SU-DHL-6 (cell line): ENCODE data around the gene NR5A2.

Source experiments
- H2AFZ ChIP-seq: fragments of 200-600 bp; sonication (generic); 2 replicates; pipeline ENCODE4 v1.6.1; 2014; ENCODE audit warnings: low read depth, mild to moderate bottlenecking, moderate library complexity, mixed read lengths, antibody characterized with exemption, low read length; ENCODE audit not compliant: severe bottlenecking
- H3F3A ChIP-seq: fragments of 200-600 bp; shearing (Covaris generic); 2 replicates; pipeline ENCODE4 v1.6.0; 2016; ENCODE audit warnings: antibody characterized with exemption, mild to moderate bottlenecking; ENCODE audit not compliant: insufficient read depth
- H3K27ac ChIP-seq: fragments of 200-600 bp; sonication (generic); 2 replicates; pipeline ENCODE4 v1.5.1; 2016; ENCODE audit warnings: low read depth, mild to moderate bottlenecking, low read length, moderate library complexity, mixed read lengths
- H3K27me3 ChIP-seq: fragments of 200-600 bp; sonication (generic), shearing (Covaris generic); 2 replicates; pipeline ENCODE4 v1.6.0; 2014; ENCODE audit warnings: mild to moderate bottlenecking, low read length
- H3K36me3 ChIP-seq: fragments of 200-600 bp; sonication (generic); 2 replicates; pipeline ENCODE4 v1.6.1; 2014; ENCODE audit warnings: mild to moderate bottlenecking, low read length, mixed read lengths
- H3K4me2 ChIP-seq: fragments of 300-600, 200-600 bp; shearing (Covaris generic), sonication (generic); 2 replicates; pipeline ENCODE4 v1.6.0; 2014; ENCODE audit warnings: low read length, low read depth, mild to moderate bottlenecking; ENCODE audit not compliant: poor library complexity, severe bottlenecking
- H3K4me3 ChIP-seq: fragments of 200-600 bp; sonication (generic); 2 replicates; pipeline ENCODE4 v1.5.1; 2014; ENCODE audit warnings: antibody characterized with exemption, low read length, mild to moderate bottlenecking, mixed read lengths; ENCODE audit not compliant: insufficient read depth, poor library complexity, severe bottlenecking
- H3K79me2 ChIP-seq: fragments of 200-600 bp; sonication (generic); 2 replicates; pipeline ENCODE4 v1.6.1; 2014; ENCODE audit warnings: mild to moderate bottlenecking, low read length, moderate library complexity; ENCODE audit not compliant: insufficient read depth
- H3K9ac ChIP-seq: fragments of 200-600 bp; sonication (generic); 2 replicates; pipeline ENCODE4 v1.7.0; 2014; ENCODE audit warnings: mild to moderate bottlenecking, low read length
- H3K9me2 ChIP-seq: fragments of 200-600 bp; sonication (generic); replicated peaks from 2 replicates; pipeline ENCODE4 v1.6.1; 2014; ENCODE audit warnings: low read length; ENCODE audit not compliant: insufficient read depth
- H3K9me3 ChIP-seq: fragments of 200-600 bp; sonication (generic); 2 replicates; pipeline ENCODE4 v1.6.1; 2014; ENCODE audit warnings: low read length, mixed read lengths; ENCODE audit not compliant: insufficient read depth
- H4K20me1 ChIP-seq: fragments of 200-600 bp; sonication (generic); 2 replicates; pipeline ENCODE4 v1.6.1; 2014; ENCODE audit warnings: low read depth, mild to moderate bottlenecking, antibody characterized with exemption, low read length, moderate library complexity, mixed read lengths
- EZH2phosphoT487 ChIP-seq: fragments of 200-600 bp; sonication (generic), shearing (Covaris generic); conservative IDR thresholded peaks from 2 replicates; pipeline ENCODE4 v1.6.1; 2018; ENCODE audit warnings: mild to moderate bottlenecking, antibody characterized with exemption, low read length, moderate library complexity, mixed read lengths
- TF ChIP-seq, protein P1 (sequence below): fragments of 200-600 bp; sonication (generic); IDR thresholded peaks from one replicate; pipeline ENCODE4 v1.5.1; 2017; ENCODE audit warnings: antibody characterized with exemption, mild to moderate bottlenecking, low read length, moderate library complexity; ENCODE audit not compliant: insufficient read depth, poor library complexity, severe bottlenecking

The NR5A2 gene

DNA sequence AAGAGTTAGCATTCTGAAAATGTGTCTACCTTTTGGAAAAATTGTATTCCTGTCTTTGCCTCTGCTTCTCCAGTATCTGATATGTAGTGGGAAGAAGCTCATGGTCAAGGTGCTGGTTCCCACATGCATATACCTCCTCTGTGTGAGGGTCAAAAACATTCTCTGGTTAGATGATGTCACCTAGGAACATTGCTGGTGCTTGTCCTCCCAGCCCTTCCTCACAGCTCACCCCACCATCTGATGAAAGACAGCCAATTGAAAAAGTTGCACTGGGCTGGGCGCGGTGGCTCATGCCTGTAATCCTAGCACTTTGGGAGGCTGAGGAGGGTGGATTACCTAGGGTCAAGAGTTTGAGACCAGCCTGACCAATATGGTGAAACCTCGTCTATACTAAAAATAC, 154.4 kb downstream of the NR5A2 start:
- H4K20me1 ChIP-seq = no peaks in the 10 kb centered on the region
- H3K4me3 ChIP-seq = no peak overlapping the region
- H3K27me3 ChIP-seq = peaks cover 3% of the 10 kb centered on the region; the same call in 1 of the 2 replicates
- no peaks in the 10 kb centered on the region for H3K79me2 ChIP-seq
- no peaks in the 10 kb centered on the region for H3F3A ChIP-seq
- no peaks in the 10 kb centered on the region for H3K9me3 ChIP-seq
- H3K36me3 ChIP-seq = no peaks in the 10 kb centered on the region
- no peak overlapping the region for H2AFZ ChIP-seq
- no peak overlapping the region for H3K27ac ChIP-seq
- H3K4me2 ChIP-seq = no peak overlapping the region
- no peaks in the 10 kb centered on the region for H3K9me2 ChIP-seq
- TF ChIP-seq, protein P1, sequence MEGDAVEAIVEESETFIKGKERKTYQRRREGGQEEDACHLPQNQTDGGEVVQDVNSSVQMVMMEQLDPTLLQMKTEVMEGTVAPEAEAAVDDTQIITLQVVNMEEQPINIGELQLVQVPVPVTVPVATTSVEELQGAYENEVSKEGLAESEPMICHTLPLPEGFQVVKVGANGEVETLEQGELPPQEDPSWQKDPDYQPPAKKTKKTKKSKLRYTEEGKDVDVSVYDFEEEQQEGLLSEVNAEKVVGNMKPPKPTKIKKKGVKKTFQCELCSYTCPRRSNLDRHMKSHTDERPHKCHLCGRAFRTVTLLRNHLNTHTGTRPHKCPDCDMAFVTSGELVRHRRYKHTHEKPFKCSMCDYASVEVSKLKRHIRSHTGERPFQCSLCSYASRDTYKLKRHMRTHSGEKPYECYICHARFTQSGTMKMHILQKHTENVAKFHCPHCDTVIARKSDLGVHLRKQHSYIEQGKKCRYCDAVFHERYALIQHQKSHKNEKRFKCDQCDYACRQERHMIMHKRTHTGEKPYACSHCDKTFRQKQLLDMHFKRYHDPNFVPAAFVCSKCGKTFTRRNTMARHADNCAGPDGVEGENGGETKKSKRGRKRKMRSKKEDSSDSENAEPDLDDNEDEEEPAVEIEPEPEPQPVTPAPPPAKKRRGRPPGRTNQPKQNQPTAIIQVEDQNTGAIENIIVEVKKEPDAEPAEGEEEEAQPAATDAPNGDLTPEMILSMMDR = no peak
- no peak for TF ChIP-seq EZH2phosphoT487
- H3K9ac ChIP-seq = no peak overlapping the region

DNA sequence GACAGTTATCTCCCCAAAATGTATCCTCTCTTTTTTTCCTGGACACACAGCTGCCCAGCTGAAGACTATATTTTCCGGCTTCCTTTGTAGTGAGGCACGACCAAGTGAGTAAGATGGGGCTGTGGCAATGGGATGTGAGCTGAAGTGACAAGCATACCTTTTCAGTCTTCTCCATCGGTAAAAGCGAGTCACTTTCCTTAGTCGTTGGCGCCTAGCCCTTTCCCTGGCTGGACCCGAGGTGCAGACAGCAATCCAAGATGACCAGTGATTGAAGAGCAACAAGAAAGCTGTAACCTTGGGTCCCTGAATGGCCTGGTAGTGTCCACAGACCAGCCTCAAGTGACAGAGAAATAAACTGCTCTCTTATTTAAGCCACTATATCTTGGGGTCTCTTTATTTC, 155.2 kb downstream of the NR5A2 start:
- Histone ChIP-seq H3K36me3 (no peaks in the 10 kb centered on the region), H3K4me2 (no peak overlapping the region), H3K9me3 (no peaks in the 10 kb centered on the region), H2AFZ (no peak overlapping the region), H4K20me1 (no peaks in the 10 kb centered on the region), H3K27ac (no peak overlapping the region), H3K9me2 (no peaks in the 10 kb centered on the region), H3K9ac (no peak overlapping the region), H3F3A (no peaks in the 10 kb centered on the region), H3K4me3 (no peak overlapping the region), H3K27me3 (peaks cover 3% of the 10 kb centered on the region; the same call in 1 of the 2 replicates), H3K79me2 (no peaks in the 10 kb centered on the region)
- TF ChIP-seq, protein P1 = no peak
- TF ChIP-seq EZH2phosphoT487 = no peak

DNA sequence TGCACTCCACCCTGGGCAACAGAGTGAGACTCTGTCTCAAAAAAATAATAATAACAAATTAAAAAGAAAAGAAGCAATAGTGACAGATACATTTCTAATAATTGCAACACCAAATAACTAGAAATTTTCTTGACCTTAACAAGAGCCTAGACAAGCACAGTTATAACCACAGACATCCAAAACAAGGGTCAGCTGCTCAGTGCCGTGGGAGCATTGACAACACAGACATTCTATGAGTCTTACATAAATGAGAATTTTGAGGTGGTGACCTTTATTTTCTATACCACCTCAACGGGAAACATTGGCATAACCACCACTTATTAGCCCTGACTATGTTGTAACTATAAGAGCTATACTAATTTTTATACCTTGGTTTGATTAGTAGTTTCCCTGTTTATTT, 156.1 kb downstream of the NR5A2 start:
- Histone ChIP-seq H3K27me3 (peaks cover 3% of the 10 kb centered on the region; the same call in 1 of the 2 replicates), H3K27ac (no peak overlapping the region), H3K9me2 (no peaks in the 10 kb centered on the region), H3K36me3 (no peaks in the 10 kb centered on the region), H4K20me1 (no peaks in the 10 kb centered on the region), H3K4me2 (no peak overlapping the region), H3K79me2 (no peaks in the 10 kb centered on the region), H2AFZ (no peak overlapping the region), H3F3A (no peaks in the 10 kb centered on the region), H3K9ac (no peak overlapping the region), H3K4me3 (no peak overlapping the region), H3K9me3 (no peaks in the 10 kb centered on the region)
- TF ChIP-seq, protein P1 = no peak
- no peak for TF ChIP-seq EZH2phosphoT487
